Activated T-cell treated with anti-CD3 and anti-CD28 coated beads for 48 hours (primary cell): Measurements from ENCODE around the gene HRAS.

ENCODE experiments used
- DNase-seq: peaks from one replicate; pipeline ENCODE4 v3.0.0-alpha.2; 2020; ENCODE audit warnings: low read depth

The HRAS gene

GRCh38 chr11:567011-567628 lies 31.7 kb upstream of the HRAS start:
- DNase-seq, result no peak

GRCh38 chr11:565921-566509 lies 30.6 kb upstream of the HRAS start:
- no peak for DNase-seq

GRCh38 chr11:563812-564578 lies 28.6 kb upstream of the HRAS start:
- no peak for DNase-seq

- no peak for DNase-seq
Observed at GRCh38 chr11:563066-563811, 27.9 kb upstream of the HRAS start.

GRCh38 chr11:562046-562645 lies 26.8 kb upstream of the HRAS start:
- no peak for DNase-seq

- no peak for DNase-seq
Observed at GRCh38 chr11:561148-562003, 26.0 kb upstream of the HRAS start.

GRCh38 chr11:560305-561147 lies 25.1 kb upstream of the HRAS start, which contains the start of the genes LMNTD2 and RASSF7:
TSS of gene LMNTD2 (minus strand) at chr11:560738. CDS start at chr11:560716, 22 bp downstream.
TSS of gene RASSF7 (plus strand) at chr11:560970. CDS start at chr11:561769, 799 bp downstream.
- peak; percentile 95 for DNase-seq

- no peak for DNase-seq
Observed at GRCh38 chr11:559712-560304, 24.4 kb upstream of the HRAS start.

GRCh38 chr11:559020-559620 lies 23.7 kb upstream of the HRAS start:
- no peak for DNase-seq

- DNase-seq, result no peak
Observed at GRCh38 chr11:558503-558902, 23.1 kb upstream of the HRAS start.

GRCh38 chr11:557328-558132 lies 22.2 kb upstream of the HRAS start:
- no peak for DNase-seq

- no peak for DNase-seq
Observed at GRCh38 chr11:556662-557256, 21.4 kb upstream of the HRAS start.

- DNase-seq, result no peak
Observed at GRCh38 chr11:555780-556661, 20.6 kb upstream of the HRAS start.

- DNase-seq, result no peak
Observed at GRCh38 chr11:555227-555779, 19.9 kb upstream of the HRAS start.

- peak; percentile 68 for DNase-seq
Observed at GRCh38 chr11:554428-555226, 19.3 kb upstream of the HRAS start.

GRCh38 chr11:553988-554340 lies 18.6 kb upstream of the HRAS start:
- no peak for DNase-seq
